MCF 10A (cell line): ENCODE data around the gene WASHC4. TPM values are rescaled to one million over a fixed set of nuclear protein-coding genes. Genes with fewer than 3 reads are reported as not detected.

ENCODE experiments used
- BruUV-seq: library from RNA; stranded (reverse); fragments of 400-500 nt; replicated peaks from 2 replicates; lab custom pipeline; 2021; lab: Mats Ljungman, UMichigan
- CTCF ChIA-PET: fragments of 300-600 bp; sonication (Branson Sonifier 250); formaldehyde crosslinking; extraction: SDS; loops from one replicate; lab custom pipeline; 2021; ENCODE audit warnings: antibody characterized with exemption, inconsistent platforms; lab: Yijun Ruan, JAX
- POLR2A ChIA-PET: fragments of 300-600, 350-650 bp; sonication (Branson Sonifier 250); formaldehyde crosslinking; extraction: SDS; loops from one replicate; lab custom pipeline; 2020; ENCODE audit warnings: antibody characterized with exemption, inconsistent platforms; lab: Yijun Ruan, JAX
- DNase-seq: peaks from one replicate; pipeline ENCODE4 v3.0.0-alpha.2; 2018; ENCODE audit not compliant: unreplicated experiment
- H3K27ac Mint-ChIP-seq: one replicate; pipeline ENCODE4 v1.8.0; 2022; ENCODE audit warnings: mild to moderate bottlenecking, low read depth, mixed read lengths; ENCODE audit not compliant: unreplicated experiment
- H3K27me3 Mint-ChIP-seq: one replicate; pipeline ENCODE4 v1.8.0; 2022; ENCODE audit warnings: mixed read lengths; ENCODE audit not compliant: insufficient read depth, unreplicated experiment
- H3K36me3 Mint-ChIP-seq: one replicate; pipeline ENCODE4 v1.8.0; 2022; ENCODE audit warnings: mild to moderate bottlenecking, moderate library complexity, mixed read lengths; ENCODE audit not compliant: insufficient read depth, unreplicated experiment
- H3K4me1 Mint-ChIP-seq: one replicate; pipeline ENCODE4 v1.8.0; 2022; ENCODE audit warnings: mixed read lengths; ENCODE audit not compliant: insufficient read depth, unreplicated experiment
- H3K4me3 Mint-ChIP-seq: one replicate; pipeline ENCODE4 v1.8.0; 2022; ENCODE audit warnings: mild to moderate bottlenecking, moderate library complexity, mixed read lengths; ENCODE audit not compliant: unreplicated experiment
- H3K9me3 Mint-ChIP-seq: one replicate; pipeline ENCODE4 v1.8.0; 2022; ENCODE audit warnings: mixed read lengths; ENCODE audit not compliant: unreplicated experiment
- CTCF ChIP-seq: fragments of 200-600 bp; IDR thresholded peaks from one replicate; pipeline ENCODE4 v1.8.0; 2022; ENCODE audit warnings: antibody characterized with exemption, mild to moderate bottlenecking; ENCODE audit not compliant: unreplicated experiment
- intact Hi-C: fragments of 100-400 bp; cut with micrococcal nuclease; formaldehyde crosslinking; loops from 2 replicates; pipeline ENCODE4 v1.14.1; 2022
- total RNA-seq: library from RNA; stranded (reverse); gene quantifications from 2 replicates; pipeline ENCODE4 v1.2.3, GENCODE V29; 2022

Gene WASHC4
- total RNA-seq, 1 experiment from 2014 or later: 44.5 TPM

- H3K27me3 Mint-ChIP-seq: no peaks in the 10 kb centered on the region
- H3K4me1 Mint-ChIP-seq: no peaks in the 10 kb centered on the region
- H3K4me3 Mint-ChIP-seq: no peak overlapping the region
- H3K36me3 Mint-ChIP-seq: peaks cover 79% of the 10 kb centered on the region
- POLR2A ChIA-PET: interaction anchor here (1.2 kb wide), 1 partner anchor 16 kb away, joined by 4 read pairs; no protein-coding TSS in a partner anchor
- H3K9me3 Mint-ChIP-seq: no peaks in the 10 kb centered on the region
- no peak overlapping the region for H3K27ac Mint-ChIP-seq
- no TSS peak for BruUV-seq
- intact Hi-C loops: loop anchor here (10.0 kb wide), 1 partner anchor 217 kb away; no protein-coding TSS in a partner anchor
- CTCF ChIA-PET: no interaction called here
- DNase-seq: no peak
- no peak for TF ChIP-seq CTCF
These were observed 60.5 kb downstream of the WASHC4 start for GRCh38 chr12:105168006-105168405.

- Mint-ChIP-seq H3K36me3 (peaks cover 76% of the 10 kb centered on the region), H3K27ac (no peak overlapping the region), H3K27me3 (no peaks in the 10 kb centered on the region), H3K4me1 (no peaks in the 10 kb centered on the region), H3K9me3 (no peaks in the 10 kb centered on the region), H3K4me3 (no peak overlapping the region)
- ChIA-PET POLR2A (no interaction called here), CTCF (no interaction called here)
- intact Hi-C loops: no loop called here
- no TSS peak for BruUV-seq
- DNase-seq: no peak
- no peak for TF ChIP-seq CTCF
These were observed 62.6 kb downstream of the WASHC4 start for GRCh38 chr12:105170139-105170538.

- Mint-ChIP-seq H3K36me3 (peaks cover 73% of the 10 kb centered on the region), H3K4me1 (no peaks in the 10 kb centered on the region), H3K4me3 (no peak overlapping the region), H3K27me3 (no peaks in the 10 kb centered on the region), H3K9me3 (no peaks in the 10 kb centered on the region), H3K27ac (peak overlapping the region; percentile 32)
- intact Hi-C loops: no loop called here
- TF ChIP-seq CTCF: no peak
- POLR2A ChIA-PET: interaction anchor here (0.7 to 0.9 kb wide), 2 partner anchors 9 to 213 kb away, joined by 4 to 5 read pairs; no protein-coding TSS in a partner anchor
- DNase-seq: no peak
- CTCF ChIA-PET: interaction anchor here (1.0 kb wide), 1 partner anchor 9 kb away, joined by 3 read pairs; no protein-coding TSS in a partner anchor
- BruUV-seq: no TSS peak
These were observed 64.3 kb downstream of the WASHC4 start for GRCh38 chr12:105171691-105172436.

DNA sequence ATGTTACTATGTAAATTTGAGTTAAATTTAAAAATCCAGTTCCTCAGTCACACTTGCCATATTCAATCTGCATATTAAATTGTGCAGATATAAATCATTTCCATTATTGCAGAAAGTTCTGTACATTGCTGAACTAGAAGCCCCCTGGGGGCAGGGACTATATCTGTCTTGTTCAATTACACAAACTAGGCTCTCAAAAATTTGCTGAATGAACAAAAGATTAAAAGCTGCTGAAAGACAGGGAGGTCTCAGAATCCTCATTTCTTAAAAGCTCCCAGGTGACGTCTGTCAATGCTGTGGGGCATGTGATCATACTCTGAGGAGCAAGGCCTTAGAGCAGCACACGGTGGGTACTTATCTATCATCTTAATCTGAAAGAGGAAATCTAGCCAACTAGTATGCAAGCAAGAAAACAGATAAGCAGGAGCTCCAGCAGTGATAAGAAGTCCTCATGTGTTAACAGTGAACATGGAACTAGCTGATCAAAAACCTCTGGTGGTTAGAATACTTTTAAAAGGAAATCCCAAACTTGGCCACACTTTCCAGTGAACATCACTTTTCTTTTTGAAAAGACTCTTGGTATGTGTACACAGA, 68.0 kb downstream of the WASHC4 start:
- intact Hi-C loops: no loop called here
- Mint-ChIP-seq H3K27ac (no peak overlapping the region), H3K27me3 (no peaks in the 10 kb centered on the region), H3K4me1 (no peaks in the 10 kb centered on the region), H3K9me3 (no peaks in the 10 kb centered on the region), H3K4me3 (no peak overlapping the region), H3K36me3 (peaks cover 80% of the 10 kb centered on the region)
- BruUV-seq: no TSS peak
- POLR2A ChIA-PET: interaction anchor here (1.0 to 1.2 kb wide), 3 partner anchors 13 to 14 kb away, joined by 3 read pairs; no protein-coding TSS in a partner anchor
- TF ChIP-seq CTCF: no peak
- DNase-seq: no peak
- CTCF ChIA-PET: interaction anchor here (0.6 to 0.7 kb wide), 2 partner anchors 208 to 956 kb away, joined by 3 to 4 read pairs; no protein-coding TSS in a partner anchor
